GM21786 (cell line): ENCODE measurements around the gene DHRS9.
"Not testable (repeated sequence)": the region's sequence is repeated elsewhere in the genome, so short reads cannot be mapped to it uniquely, and the experiment has no call there.

ENCODE experiments used
- ATAC-seq: cut with Tn5 transposase; IDR thresholded peaks from one replicate; pipeline ENCODE4 v1.9.1; 2021; ENCODE audit not compliant: unreplicated experiment

DHRS9 gene

DNA sequence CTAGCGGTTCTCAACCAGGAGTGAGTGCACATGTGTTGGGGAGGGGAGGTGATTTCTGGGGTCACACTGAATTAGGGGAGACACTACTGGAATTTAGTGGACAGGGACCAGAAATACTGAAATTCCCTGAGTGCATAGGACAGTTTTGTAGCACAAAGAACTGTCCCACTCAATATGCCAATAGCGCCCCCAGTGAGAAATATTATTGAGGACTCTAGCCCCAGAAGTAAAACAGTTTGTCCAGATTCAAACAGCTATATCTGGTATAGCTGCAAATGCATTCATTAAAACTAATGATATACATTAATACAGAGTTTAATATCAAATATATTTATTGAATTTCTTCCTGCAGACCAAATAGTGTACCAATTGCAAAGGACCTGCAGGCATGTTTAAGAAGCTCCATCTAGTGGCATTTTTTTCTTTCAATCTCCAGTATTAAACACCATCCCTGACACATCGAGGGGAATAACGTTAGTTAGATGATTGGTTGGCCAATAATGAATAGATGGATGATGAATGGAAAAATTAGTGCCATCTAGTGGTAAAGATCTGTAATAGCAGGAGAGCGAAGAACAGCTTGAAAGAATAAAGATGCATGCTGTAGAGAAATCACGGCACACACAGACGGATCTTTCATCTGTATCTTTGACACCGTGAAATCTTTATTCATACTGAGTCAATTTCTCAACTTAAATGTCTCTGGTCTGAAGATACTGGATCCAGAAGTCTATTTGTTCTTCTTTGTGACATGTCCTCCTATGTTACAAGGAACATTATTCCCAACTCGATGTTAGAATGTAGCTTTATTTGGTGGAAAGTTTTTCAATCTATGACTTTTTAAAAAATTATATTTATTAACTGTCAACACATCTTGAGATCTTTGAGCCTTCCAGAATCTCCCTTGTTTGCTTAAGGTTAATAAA lies 62.5 kb downstream of the DHRS9 start:
- peak; percentile 71 for ATAC-seq

DNA sequence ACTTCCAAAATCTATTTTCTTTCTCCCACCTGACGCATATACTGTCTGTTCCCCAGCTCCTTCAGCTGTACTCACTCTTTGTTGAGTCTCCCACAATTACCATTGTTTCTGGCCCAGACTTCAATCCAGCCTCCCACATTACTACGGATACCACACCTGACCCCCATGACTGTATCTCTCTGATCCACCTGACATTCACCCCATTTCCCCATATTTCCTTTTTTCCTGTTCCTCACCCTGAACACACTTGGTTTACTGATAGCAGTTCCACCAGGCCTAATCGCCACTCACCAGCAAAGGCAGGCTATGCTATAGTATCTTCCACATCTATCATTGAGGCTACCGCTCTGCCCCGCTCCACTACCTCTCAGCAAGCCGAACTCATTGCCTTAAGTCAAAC lies 64.9 kb downstream of the DHRS9 start:
- ATAC-seq = not testable (repeated sequence)

DNA sequence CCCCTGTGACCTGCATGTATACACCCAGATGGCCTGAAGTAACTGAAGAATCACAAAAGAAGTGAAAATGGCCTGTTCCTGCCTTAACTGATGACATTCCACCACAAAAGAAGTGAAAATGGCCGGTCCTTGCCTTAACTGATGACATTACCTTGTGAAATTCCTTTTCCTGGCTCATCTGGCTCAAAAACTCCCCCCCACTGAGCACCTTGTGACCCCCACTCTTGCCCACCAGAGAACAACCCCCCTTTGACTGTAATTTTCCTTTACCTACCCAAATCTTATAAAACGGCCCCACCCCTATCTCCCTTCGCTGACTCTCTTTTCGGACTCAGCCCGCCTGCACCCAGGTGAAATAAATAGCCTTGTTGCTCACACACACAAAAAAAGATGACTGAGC lies 67.1 kb downstream of the DHRS9 start:
- ATAC-seq = not testable (repeated sequence)

DNA sequence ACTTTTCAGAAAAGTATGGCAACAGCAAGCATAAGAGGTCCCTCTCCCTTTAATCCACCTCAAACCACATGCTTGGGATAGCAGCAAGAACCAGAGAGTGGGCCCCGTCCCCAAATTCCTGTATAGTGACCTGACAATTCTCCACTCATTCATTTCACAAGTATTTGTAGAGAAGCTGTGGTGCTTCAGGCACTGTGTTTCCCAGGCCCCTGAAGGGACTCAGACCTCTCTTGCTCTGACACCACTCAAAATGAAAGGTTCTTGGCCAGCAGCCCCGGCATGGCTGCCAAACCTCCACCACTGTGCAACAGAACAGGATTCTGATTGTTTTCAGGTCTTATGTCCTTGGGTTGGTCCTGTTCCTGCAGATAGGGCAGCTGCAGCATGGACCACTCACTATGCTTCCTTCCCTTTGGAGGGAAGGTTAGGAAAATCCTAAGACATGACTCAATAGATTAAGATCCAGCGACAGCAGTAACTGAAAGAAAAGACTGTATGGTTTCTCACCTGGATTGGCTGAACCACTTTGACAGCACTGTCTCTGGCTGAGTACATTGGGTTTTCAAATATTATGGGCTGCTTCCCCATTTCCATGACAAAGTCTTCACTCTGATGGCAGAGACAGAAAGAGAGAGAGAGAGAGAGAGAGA lies 67.6 kb downstream of the DHRS9 start:
- no peak for ATAC-seq

DNA sequence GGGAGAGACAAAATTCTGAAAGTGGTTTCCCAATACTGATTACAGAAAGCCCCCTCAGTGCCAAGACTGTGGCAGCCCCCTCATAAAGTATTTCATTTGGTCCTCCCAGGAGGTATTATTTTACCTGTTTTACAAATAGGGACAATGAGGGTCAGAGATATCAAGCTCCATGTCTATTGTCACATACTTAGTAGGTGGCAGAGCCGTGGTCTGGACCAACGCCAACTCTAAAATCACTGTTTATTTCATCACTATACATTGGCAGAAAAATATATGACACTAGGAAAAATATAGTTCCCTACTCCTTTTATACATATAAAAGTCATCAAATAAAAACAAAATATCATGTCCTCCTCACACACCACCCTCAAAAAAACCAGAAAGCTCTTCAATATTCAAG lies 68.6 kb downstream of the DHRS9 start:
- no peak for ATAC-seq

DNA sequence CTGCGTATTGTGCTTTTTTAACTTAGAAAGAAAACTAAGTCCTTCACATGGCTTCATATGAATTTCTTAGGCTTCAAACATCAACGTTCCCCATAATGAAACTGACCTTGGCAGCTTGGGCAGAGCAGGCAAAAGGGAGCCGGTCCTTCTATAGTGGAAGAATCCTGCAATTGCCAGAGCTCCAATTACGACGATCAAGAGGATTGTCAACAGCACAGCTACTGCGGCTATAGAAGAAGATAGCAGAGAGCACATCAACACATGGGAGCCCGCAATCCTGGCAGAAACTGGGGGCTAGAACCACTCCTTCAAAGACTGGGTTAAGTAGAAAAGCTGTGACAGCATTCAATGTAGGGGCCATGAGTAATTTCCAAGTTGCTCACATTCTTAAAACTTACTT lies 69.8 kb downstream of the DHRS9 start:
- no peak for ATAC-seq

DNA sequence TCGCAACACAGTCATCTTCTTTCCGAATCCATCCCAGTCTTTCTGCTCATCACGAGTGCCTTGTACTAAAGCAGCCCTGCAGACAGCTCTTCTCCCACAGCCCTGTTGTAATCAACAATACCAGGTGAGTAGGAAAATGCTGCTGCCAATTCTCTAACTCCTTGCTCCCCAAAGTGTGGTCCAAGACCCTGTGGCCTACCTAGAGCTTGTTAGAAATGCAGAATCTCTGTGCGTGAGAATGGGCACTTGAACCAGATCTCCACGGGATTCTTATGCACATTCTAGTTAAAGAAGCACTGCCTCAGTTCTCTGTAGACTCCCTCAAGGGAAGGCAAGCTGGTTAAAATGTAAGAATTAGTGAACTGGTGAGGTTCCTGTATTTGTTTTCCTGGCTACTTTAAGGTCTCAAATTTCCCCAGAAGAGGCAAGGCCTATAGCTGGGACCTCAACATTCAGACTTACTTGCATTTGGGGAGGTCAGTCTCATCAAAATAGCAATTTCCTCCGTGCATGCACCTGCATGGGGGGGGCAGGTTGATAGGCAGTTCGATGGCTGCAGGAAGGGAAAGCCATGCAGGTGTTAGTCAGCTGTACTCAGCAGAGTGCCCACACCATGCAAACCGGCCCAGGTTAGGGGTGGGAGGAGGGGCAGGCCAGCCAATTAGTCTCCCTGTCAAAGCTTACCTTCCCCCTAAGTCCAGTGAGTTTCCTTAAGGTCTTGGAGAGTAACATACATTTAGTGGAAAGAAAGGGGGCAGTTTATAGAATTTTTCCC lies 70.8 kb downstream of the DHRS9 start:
- no peak for ATAC-seq

DNA sequence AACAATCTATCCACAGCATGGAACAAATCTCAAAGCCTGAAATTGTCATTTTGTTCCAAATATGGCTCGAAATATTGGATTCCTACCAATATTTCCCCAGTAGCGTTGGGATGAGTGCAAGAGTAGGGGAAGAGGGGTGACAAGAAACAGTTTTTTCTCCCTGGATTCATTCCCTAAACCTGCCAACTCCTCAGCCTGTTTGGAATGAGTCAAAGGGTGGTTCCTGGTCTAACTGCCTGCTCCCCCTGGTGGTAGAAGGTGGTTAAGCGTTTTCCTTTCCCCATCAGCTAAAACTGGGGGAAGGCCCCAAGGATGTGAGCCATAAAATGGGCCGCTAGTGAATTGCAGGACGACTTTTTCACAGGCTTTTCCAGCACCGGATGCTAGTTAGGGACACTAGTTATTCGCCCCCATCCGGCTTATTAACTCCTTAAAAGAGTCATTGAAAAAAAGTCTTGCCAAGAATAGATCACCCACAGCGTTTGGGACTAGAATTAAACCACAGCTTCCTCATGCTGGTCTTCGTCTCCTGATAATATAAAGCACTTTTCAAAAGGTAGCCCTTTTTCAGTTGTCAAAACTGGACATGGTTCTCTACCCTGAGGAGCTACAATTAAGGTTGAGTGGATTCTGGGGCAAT lies 72.5 kb downstream of the DHRS9 start:
- peak; percentile 69 for ATAC-seq

DNA sequence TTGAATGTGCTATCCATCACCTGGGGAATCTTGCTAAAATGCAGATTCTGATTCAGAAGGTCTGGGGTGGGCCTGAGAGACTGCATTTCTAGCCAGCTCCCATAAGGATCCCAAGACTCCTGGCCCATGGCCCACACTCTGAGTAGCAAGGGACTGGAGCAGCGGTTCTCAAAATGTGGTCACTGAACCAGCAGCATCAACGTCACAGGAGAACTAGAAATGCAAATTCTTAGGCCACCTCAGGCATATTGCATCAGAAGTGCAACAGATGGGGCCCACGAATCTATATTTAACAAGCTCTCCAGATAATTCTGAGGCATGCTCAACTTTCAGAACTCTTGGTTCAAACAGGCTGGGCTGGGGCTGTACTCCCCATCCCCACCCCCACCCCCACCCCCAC lies 74.6 kb downstream of the DHRS9 start:
- no peak for ATAC-seq
